NT2/D1 (cell line): ENCODE measurements around the gene RPL27.

Experiments used
- SUZ12 ChIP-seq: IDR thresholded peaks from 2 replicates; pipeline ENCODE4 v1.6.1; 2011; ENCODE audit not compliant: insufficient read length, insufficient read depth; ENCODE audit errors: extremely low read depth
- YY1 ChIP-seq: IDR thresholded peaks from 2 replicates; pipeline ENCODE4 v1.6.1; 2011; ENCODE audit not compliant: insufficient read length, insufficient read depth
- ZNF274 ChIP-seq: IDR thresholded peaks from 2 replicates; pipeline ENCODE4 v1.6.1; 2011; ENCODE audit warnings: mild to moderate bottlenecking, low read depth, low read length

- TF ChIP-seq YY1 (no peak), ZNF274 (no peak), SUZ12 (no peak)
Measured at GRCh38 chr17:42989726-42990652, 8.2 kb upstream of the RPL27 start.
